ENCODE measurements around the gene ST3GAL5.
A peak's percentile ranks its signal among the peaks of the same experiment; 100 is the strongest.
"Not testable (repeated sequence)": the region's sequence is repeated elsewhere in the genome, so short reads cannot be mapped to it uniquely, and the experiment has no call there.

The ST3GAL5 gene

GRCh38 chr2:85893428-85894258 lies 4.9 kb upstream of the ST3GAL5 start:
- DNase-seq: no peak
- no peak for TF ChIP-seq POLR2A (IDR thresholded peaks at IDR 0.05; ENCODE audit: low read length)
- no peak for TF ChIP-seq GATA1 (IDR thresholded peaks at IDR 0.05; ENCODE audit: low read depth, low read length)

- DNase-seq: no peak
- TF ChIP-seq GATA1 (IDR thresholded peaks at IDR 0.05; ENCODE audit: low read depth, low read length): no peak
- no peak for TF ChIP-seq POLR2A (IDR thresholded peaks at IDR 0.05; ENCODE audit: low read length)
Observed at GRCh38 chr2:85892216-85892944, 3.6 kb upstream of the ST3GAL5 start.

- TF ChIP-seq POLR2A (IDR thresholded peaks at IDR 0.05; ENCODE audit: low read length) (no peak), GATA1 (IDR thresholded peaks at IDR 0.05; ENCODE audit: low read depth, low read length) (no peak)
Observed at GRCh38 chr2:85890522-85891176, 1.9 kb upstream of the ST3GAL5 start.

GRCh38 chr2:85889627-85890281 lies 964 bp upstream of the ST3GAL5 start:
- TF ChIP-seq GATA1 (IDR thresholded peaks at IDR 0.05; ENCODE audit: low read depth, low read length) (no peak), POLR2A (IDR thresholded peaks at IDR 0.05; ENCODE audit: low read length) (no peak)
- DNase-seq: no peak

More at GRCh38 chr2:85890522-85891176, 1.9 kb upstream of the ST3GAL5 start:
- DNase-seq: peak in 1 of 2 experiments; percentile 33

- peak in 1 of 2 experiments; percentile 19 for DNase-seq
Observed at GRCh38 chr2:85888020-85888683, 638 bp downstream of the ST3GAL5 start.

GRCh38 chr2:85887566-85888019 lies 1.2 kb downstream of the ST3GAL5 start:
- DNase-seq: peak in 1 of 2 experiments; percentile 20
- TF ChIP-seq POLR2A (IDR thresholded peaks at IDR 0.05; ENCODE audit: low read length) (no peak), GATA1 (IDR thresholded peaks at IDR 0.05; ENCODE audit: low read depth, low read length) (no peak)

More at GRCh38 chr2:85888020-85888683, 638 bp downstream of the ST3GAL5 start:
- TF ChIP-seq GATA1 (IDR thresholded peaks at IDR 0.05; ENCODE audit: low read depth, low read length): no peak
- TF ChIP-seq POLR2A (IDR thresholded peaks at IDR 0.05; ENCODE audit: low read length): no peak

GRCh38 chr2:85886590-85886989 lies 2.2 kb downstream of the ST3GAL5 start:
- peak in 1 of 2 experiments; percentile 18 for DNase-seq
- TF ChIP-seq GATA1 (IDR thresholded peaks at IDR 0.05; ENCODE audit: low read depth, low read length) (no peak), POLR2A (IDR thresholded peaks at IDR 0.05; ENCODE audit: low read length) (no peak)

GRCh38 chr2:85886141-85886540 lies 2.6 kb downstream of the ST3GAL5 start:
- no peak for TF ChIP-seq POLR2A (IDR thresholded peaks at IDR 0.05; ENCODE audit: low read length)
- TF ChIP-seq GATA1 (IDR thresholded peaks at IDR 0.05; ENCODE audit: low read depth, low read length): no peak
- DNase-seq: no peak

- DNase-seq: not testable (repeated sequence)
Observed at GRCh38 chr2:85881781-85882180, 7.0 kb downstream of the ST3GAL5 start.

- DNase-seq: peak in 1 of 2 experiments; percentile 8
Observed at GRCh38 chr2:85880716-85881328, 8.0 kb downstream of the ST3GAL5 start.

- no peak for DNase-seq
- TF ChIP-seq POLR2A (IDR thresholded peaks at IDR 0.05; ENCODE audit: low read length) (no peak), GATA1 (IDR thresholded peaks at IDR 0.05; ENCODE audit: low read depth, low read length) (no peak)
Observed at GRCh38 chr2:85878719-85879370, 9.9 kb downstream of the ST3GAL5 start.

GRCh38 chr2:85875350-85876050 lies 13.3 kb downstream of the ST3GAL5 start:
- DNase-seq: no peak
- TF ChIP-seq POLR2A (IDR thresholded peaks at IDR 0.05; ENCODE audit: low read length): no peak
- no peak for TF ChIP-seq GATA1 (IDR thresholded peaks at IDR 0.05; ENCODE audit: low read depth, low read length)

Data from erythroblast (primary cell).